Fibroblast of skin of scalp (primary cell): ENCODE data around the gene MATN4. TPM values are rescaled to one million over a fixed set of nuclear protein-coding genes. Genes with fewer than 3 reads are reported as not detected.
A peak's percentile ranks its signal among the peaks of the same experiment; 100 is the strongest.
"Not testable (repeated sequence)": the region's sequence is repeated elsewhere in the genome, so short reads cannot be mapped to it uniquely, and the experiment has no call there.

Experiments used
- DNase-seq: peaks from one replicate; pipeline ENCODE4 v3.0.0-alpha.2; 2013
- polyA plus RNA-seq, 2 experiments: library from polyadenylated mRNA; unstranded; fragments of 120-200 nt; gene quantifications; one replicate each; pipeline ENCODE4 v1.2.1, GENCODE V29; 2013; ENCODE audit not compliant: insufficient read length in 2 of 2

The MATN4 gene
- 0.07 TPM for polyA plus RNA-seq (2013, experiment 1 of 2; ENCODE audit: insufficient read length)
- not detected for polyA plus RNA-seq (2013, experiment 2 of 2; ENCODE audit: insufficient read length)

GRCh38 chr20:45308117-45308778 is at the start of gene MATN4:
MATN4 (minus strand) TSS chr20:45308299; CDS start chr20:45305582, 2,717 bp downstream.
- peak; percentile 6 for DNase-seq

- DNase-seq, result peak; percentile 55
Measured at GRCh38 chr20:45355209-45356084, 47.3 kb upstream of the MATN4 start.

GRCh38 chr20:45354423-45355208 is 46.5 kb upstream of the MATN4 start:
- peak; percentile 46 for DNase-seq

GRCh38 chr20:45353746-45354145 is 45.6 kb upstream of the MATN4 start:
- DNase-seq, result no peak

- DNase-seq, result no peak
Measured at GRCh38 chr20:45352729-45353128, 44.6 kb upstream of the MATN4 start.

- not testable (repeated sequence) for DNase-seq
Measured at GRCh38 chr20:45350795-45351194, 42.7 kb upstream of the MATN4 start.

- no peak for DNase-seq
Measured at GRCh38 chr20:45350217-45350616, 42.1 kb upstream of the MATN4 start.

- DNase-seq, result peak; percentile 60
Measured at GRCh38 chr20:45347936-45348778, 40.1 kb upstream of the MATN4 start, which contains the start of gene SDC4. SDC4 (minus strand) TSS chr20:45348424; CDS start chr20:45348384, 40 bp downstream.

GRCh38 chr20:45347297-45347935 is 39.3 kb upstream of the MATN4 start:
- no peak for DNase-seq

GRCh38 chr20:45346851-45347250 is 38.8 kb upstream of the MATN4 start:
- DNase-seq, result peak; percentile 35

- DNase-seq, result no peak
Measured at GRCh38 chr20:45346291-45346718, 38.2 kb upstream of the MATN4 start.

GRCh38 chr20:45345104-45345936 is 37.2 kb upstream of the MATN4 start:
- DNase-seq, result no peak

- peak; percentile 88 for DNase-seq
Measured at GRCh38 chr20:45344168-45344860, 36.2 kb upstream of the MATN4 start.

- no peak for DNase-seq
Measured at GRCh38 chr20:45343532-45344167, 35.6 kb upstream of the MATN4 start.

GRCh38 chr20:45342855-45343531 is 34.9 kb upstream of the MATN4 start:
- DNase-seq, result no peak

- peak; percentile 35 for DNase-seq
Measured at GRCh38 chr20:45341939-45342854, 34.1 kb upstream of the MATN4 start.

GRCh38 chr20:45341579-45341938 is 33.5 kb upstream of the MATN4 start:
- DNase-seq, result no peak
